GF-D8 (cell line): Measurements from ENCODE around the gene ZNF804B.

Source experiments
- DNase-seq: peaks from one replicate; lab custom pipeline; 2025; lab: John Stamatoyannopoulos, UW

ZNF804B gene

GRCh38 chr7:88835147-88835728 lies 75.7 kb downstream of the ZNF804B start:
- peak; percentile 15 for DNase-seq

GRCh38 chr7:88842201-88842600 lies 82.7 kb downstream of the ZNF804B start:
- DNase-seq, result no peak

- DNase-seq, result no peak
Measured at GRCh38 chr7:88845091-88845490, 85.6 kb downstream of the ZNF804B start.

GRCh38 chr7:88851220-88851619 lies 91.7 kb downstream of the ZNF804B start:
- DNase-seq, result no peak

GRCh38 chr7:88859288-88859687 lies 99.8 kb downstream of the ZNF804B start:
- DNase-seq, result no peak

- no peak for DNase-seq
Measured at GRCh38 chr7:88866265-88866863, 106.9 kb downstream of the ZNF804B start.

GRCh38 chr7:88867158-88867557 lies 107.7 kb downstream of the ZNF804B start:
- no peak for DNase-seq

- no peak for DNase-seq
Measured at GRCh38 chr7:88868456-88868855, 109.0 kb downstream of the ZNF804B start.

GRCh38 chr7:88881136-88881535 lies 121.6 kb downstream of the ZNF804B start:
- DNase-seq, result no peak

GRCh38 chr7:88885131-88885530 lies 125.6 kb downstream of the ZNF804B start:
- DNase-seq, result no peak

- DNase-seq, result no peak
Measured at GRCh38 chr7:88888684-88889083, 129.2 kb downstream of the ZNF804B start.

- DNase-seq, result no peak
Measured at GRCh38 chr7:88910516-88910915, 151.0 kb downstream of the ZNF804B start.

GRCh38 chr7:88912852-88913251 lies 153.4 kb downstream of the ZNF804B start:
- DNase-seq, result no peak

GRCh38 chr7:88915615-88916014 lies 156.1 kb downstream of the ZNF804B start:
- DNase-seq, result no peak

- no peak for DNase-seq
Measured at GRCh38 chr7:88919478-88920131, 160.1 kb downstream of the ZNF804B start.

GRCh38 chr7:88922944-88923343 lies 163.4 kb downstream of the ZNF804B start:
- DNase-seq, result no peak

- no peak for DNase-seq
Measured at GRCh38 chr7:88928276-88928675, 168.8 kb downstream of the ZNF804B start.

GRCh38 chr7:88929719-88930118 lies 170.2 kb downstream of the ZNF804B start:
- no peak for DNase-seq

- no peak for DNase-seq
Measured at GRCh38 chr7:88933285-88933684, 173.8 kb downstream of the ZNF804B start.

- DNase-seq, result no peak
Measured at GRCh38 chr7:88942815-88943501, 183.5 kb downstream of the ZNF804B start.

GRCh38 chr7:88951826-88952225 lies 192.3 kb downstream of the ZNF804B start:
- no peak for DNase-seq

GRCh38 chr7:88964418-88964817 lies 204.9 kb downstream of the ZNF804B start:
- no peak for DNase-seq

GRCh38 chr7:88965371-88965770 lies 205.9 kb downstream of the ZNF804B start:
- DNase-seq, result no peak
